ENCODE results near the gene ZNF385C. TPM values are rescaled to one million over a fixed set of nuclear protein-coding genes. Genes with fewer than 3 reads are reported as not detected.

ZNF385C gene
- total and polyA plus RNA-seq, 2 donors, result 0.65 to 1.2 TPM

DNA sequence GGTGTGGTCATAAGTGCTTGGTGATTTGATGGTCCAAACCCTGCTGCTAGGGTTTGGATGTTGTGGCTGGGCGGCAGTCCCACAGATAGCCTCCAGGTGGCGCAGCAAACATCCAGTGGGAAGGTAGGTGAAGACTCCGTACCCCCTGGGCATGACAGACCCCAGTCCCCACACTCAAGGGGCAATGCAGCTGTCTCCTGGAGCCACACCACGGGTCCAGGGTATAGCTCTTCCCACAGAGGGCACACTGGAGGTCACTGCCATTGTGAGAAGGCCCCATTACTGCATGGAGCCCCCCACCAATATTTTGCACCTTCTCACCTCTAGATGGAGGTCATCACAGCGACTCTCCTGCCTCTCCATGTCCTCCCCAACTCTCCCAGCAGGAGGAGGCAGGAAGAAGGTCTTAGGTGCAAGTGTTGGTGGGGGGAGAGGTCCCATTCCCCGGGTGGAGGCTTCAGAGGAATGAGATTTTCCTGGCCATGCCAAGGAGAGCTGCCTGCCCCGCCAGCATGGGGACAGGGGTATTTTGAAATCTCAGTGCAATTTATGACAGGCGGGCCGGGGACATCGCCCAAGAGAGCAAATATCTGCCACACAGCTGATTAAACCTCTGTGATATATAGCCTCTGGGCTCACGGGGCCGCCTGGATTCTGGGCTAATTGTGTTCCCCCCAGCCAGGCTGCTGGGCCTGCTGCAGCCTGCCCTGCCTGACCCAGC lies 30.7 kb downstream of the ZNF385C start:
- no peak overlapping the region for H3K27ac ChIP-seq (ENCODE audit: low read depth)
- WGBS, result 36% methylated on average over 12 of the region's 12 CpGs
- peaks cover under 1% of the 10 kb centered on the region for H3K4me1 ChIP-seq (ENCODE audit: insufficient read depth)
- H3K4me3 ChIP-seq (ENCODE audit: low read depth, low read length), result no peak overlapping the region
- DNase-seq (ENCODE audit: extremely low spot score), result no peak
- H3K36me3 ChIP-seq (ENCODE audit: insufficient read depth), result no peaks in the 10 kb centered on the region

GRCh38 chr17:42065201-42065600 lies 33.1 kb downstream of the ZNF385C start:
- Histone ChIP-seq H3K36me3 (ENCODE audit: insufficient read depth) (no peaks in the 10 kb centered on the region), H3K4me3 (ENCODE audit: low read depth, low read length) (no peak overlapping the region), H3K27ac (ENCODE audit: low read depth) (no peak overlapping the region), H3K4me1 (ENCODE audit: insufficient read depth) (no peaks in the 10 kb centered on the region)
- WGBS, result 68% methylated on average over 2 of the region's 2 CpGs
- no peak for DNase-seq (ENCODE audit: extremely low spot score)

- no peak for DNase-seq (ENCODE audit: extremely low spot score)
- Histone ChIP-seq H3K27ac (ENCODE audit: low read depth) (no peak overlapping the region), H3K4me3 (ENCODE audit: low read depth, low read length) (no peak overlapping the region), H3K4me1 (ENCODE audit: insufficient read depth) (no peaks in the 10 kb centered on the region), H3K36me3 (ENCODE audit: insufficient read depth) (no peaks in the 10 kb centered on the region)
- WGBS, result 85% methylated on average over 14 of the region's 14 CpGs
These were observed 35.6 kb downstream of the ZNF385C start for GRCh38 chr17:42062681-42063080.

DNA sequence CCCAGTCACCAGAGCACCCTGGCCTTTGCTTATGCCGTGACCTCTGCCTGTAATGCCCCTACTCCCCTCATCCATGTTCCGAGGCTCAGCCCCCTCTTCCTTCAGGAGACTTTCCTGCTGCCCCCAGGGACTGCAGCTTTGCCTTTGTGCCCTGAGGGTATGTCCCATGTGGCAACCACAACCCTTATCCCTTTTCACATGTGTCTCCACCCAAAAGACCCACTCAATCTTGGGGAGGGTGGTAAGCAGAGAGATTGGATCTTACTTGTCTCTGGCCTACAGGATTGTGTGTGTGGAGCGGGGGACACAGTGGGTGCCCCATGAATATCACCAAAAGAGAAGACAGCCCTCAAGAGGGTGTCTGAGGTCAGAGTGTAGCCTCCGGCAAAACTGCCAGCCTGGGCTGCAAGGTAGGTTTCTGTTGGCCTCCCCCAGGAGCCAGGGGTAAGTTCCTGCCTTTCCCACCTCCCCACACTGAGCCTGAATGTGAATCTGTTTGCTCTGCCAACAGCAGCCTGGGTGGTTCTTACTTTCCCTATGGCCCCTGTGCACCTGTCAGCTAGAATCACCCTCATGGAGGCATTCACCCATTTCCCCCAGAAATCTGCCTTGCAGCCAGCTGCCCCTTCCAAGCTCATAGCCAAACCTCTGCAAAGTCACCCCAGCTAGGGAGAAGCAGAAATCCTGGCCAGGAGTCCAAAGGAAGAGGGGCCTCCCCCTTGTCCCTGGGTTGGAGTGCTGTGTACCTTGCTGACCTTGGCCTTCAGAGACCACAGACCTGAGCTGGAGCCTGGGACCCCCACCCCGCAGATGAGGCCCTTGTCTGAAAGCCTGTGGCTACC lies 36.4 kb downstream of the ZNF385C start:
- DNase-seq (ENCODE audit: extremely low spot score), result no peak
- Histone ChIP-seq H3K36me3 (ENCODE audit: insufficient read depth) (no peaks in the 10 kb centered on the region), H3K4me1 (ENCODE audit: insufficient read depth) (no peaks in the 10 kb centered on the region), H3K27ac (ENCODE audit: low read depth) (no peak overlapping the region), H3K4me3 (ENCODE audit: low read depth, low read length) (no peak overlapping the region)
- 63% methylated on average over 5 of the region's 5 CpGs for WGBS

DNA sequence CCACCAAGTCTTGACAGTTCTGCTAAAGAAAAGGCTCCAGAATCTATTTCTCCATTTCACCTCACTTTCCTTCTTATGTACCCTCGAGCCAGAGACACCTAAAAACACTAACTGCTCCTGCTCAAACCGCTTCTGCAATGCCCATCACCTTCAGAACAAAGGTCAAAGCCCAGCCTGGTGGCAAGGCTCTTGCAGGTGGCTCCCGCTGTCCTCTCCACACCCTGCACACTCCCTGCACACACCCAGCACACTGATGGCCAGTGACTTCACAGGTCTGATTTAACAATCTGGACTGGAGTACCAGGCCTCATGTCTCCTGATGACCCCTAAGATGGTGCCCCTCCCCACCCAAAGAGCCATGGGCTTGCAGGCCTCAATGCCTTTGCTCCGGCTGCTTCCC lies 38.0 kb downstream of the ZNF385C start:
- Histone ChIP-seq H3K36me3 (ENCODE audit: insufficient read depth) (no peaks in the 10 kb centered on the region), H3K4me1 (ENCODE audit: insufficient read depth) (no peaks in the 10 kb centered on the region), H3K27ac (ENCODE audit: low read depth) (no peak overlapping the region), H3K4me3 (ENCODE audit: low read depth, low read length) (no peak overlapping the region)
- no peak for DNase-seq (ENCODE audit: extremely low spot score)
- 82% methylated on average over 4 of the region's 4 CpGs for WGBS

DNA sequence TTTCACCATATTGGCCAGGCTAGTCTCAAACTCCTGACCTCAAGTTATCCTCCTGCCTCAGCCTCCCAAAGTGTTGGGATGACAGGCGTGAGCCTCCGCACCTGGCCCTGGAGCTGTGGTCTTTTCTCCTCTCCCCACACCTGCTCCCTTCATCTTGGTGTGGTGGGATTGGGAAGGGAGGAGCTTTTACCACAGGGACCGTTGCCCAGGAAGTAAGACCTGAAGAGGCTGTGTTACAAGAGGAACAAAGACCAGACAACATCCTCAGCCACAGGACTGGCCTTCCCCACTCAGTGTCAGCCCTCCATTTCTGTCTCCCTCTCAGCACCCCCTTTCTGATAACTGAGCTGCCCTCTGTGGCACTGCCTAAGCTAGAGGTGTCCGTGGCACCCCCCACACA lies 38.5 kb downstream of the ZNF385C start:
- Histone ChIP-seq H3K36me3 (ENCODE audit: insufficient read depth) (no peaks in the 10 kb centered on the region), H3K27ac (ENCODE audit: low read depth) (no peak overlapping the region), H3K4me1 (ENCODE audit: insufficient read depth) (no peaks in the 10 kb centered on the region), H3K4me3 (ENCODE audit: low read depth, low read length) (no peak overlapping the region)
- 65% methylated on average over 4 of the region's 4 CpGs for WGBS
- no peak for DNase-seq (ENCODE audit: extremely low spot score)

DNA sequence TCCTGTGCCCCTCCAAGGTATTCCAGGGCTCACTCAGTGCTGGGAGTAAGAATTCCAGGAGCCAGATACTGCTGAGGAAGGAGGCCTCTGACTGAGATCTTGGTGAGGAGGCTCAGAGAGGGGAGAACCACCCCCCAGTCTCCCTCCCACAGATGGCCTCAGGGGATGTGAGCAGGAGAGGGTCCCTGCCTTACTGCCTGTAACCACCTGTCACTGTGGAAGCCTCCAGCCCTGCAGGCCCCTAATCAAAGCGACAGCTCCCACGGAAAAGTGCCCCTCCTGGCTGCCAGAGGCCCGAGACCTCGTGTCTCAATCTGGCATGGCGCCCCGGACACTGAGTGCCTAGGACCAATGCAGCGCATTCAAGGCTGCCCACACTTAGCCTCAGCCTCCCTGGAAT lies 40.2 kb downstream of the ZNF385C start:
- 64% methylated on average over 7 of the region's 7 CpGs for WGBS
- H3K36me3 ChIP-seq (ENCODE audit: insufficient read depth), result no peaks in the 10 kb centered on the region
- DNase-seq (ENCODE audit: extremely low spot score), result no peak
- H3K4me3 ChIP-seq (ENCODE audit: low read depth, low read length), result no peak overlapping the region
- no peak overlapping the region for H3K27ac ChIP-seq (ENCODE audit: low read depth)
- no peaks in the 10 kb centered on the region for H3K4me1 ChIP-seq (ENCODE audit: insufficient read depth)

- no peak overlapping the region for H3K27ac ChIP-seq (ENCODE audit: low read depth)
- no peaks in the 10 kb centered on the region for H3K36me3 ChIP-seq (ENCODE audit: insufficient read depth)
- WGBS, result 51% methylated on average over 3 of the region's 3 CpGs
- no peak for DNase-seq (ENCODE audit: extremely low spot score)
- H3K4me3 ChIP-seq (ENCODE audit: low read depth, low read length), result no peak overlapping the region
- no peaks in the 10 kb centered on the region for H3K4me1 ChIP-seq (ENCODE audit: insufficient read depth)
These were observed 41.6 kb downstream of the ZNF385C start for GRCh38 chr17:42056635-42057034.

- no peaks in the 10 kb centered on the region for H3K4me1 ChIP-seq (ENCODE audit: insufficient read depth)
- no peak overlapping the region for H3K27ac ChIP-seq (ENCODE audit: low read depth)
- H3K4me3 ChIP-seq (ENCODE audit: low read depth, low read length), result no peak overlapping the region
- DNase-seq (ENCODE audit: extremely low spot score), result no peak
- 33% methylated on average over 6 of the region's 6 CpGs for WGBS
- H3K36me3 ChIP-seq (ENCODE audit: insufficient read depth), result no peaks in the 10 kb centered on the region
These were observed 42.8 kb downstream of the ZNF385C start for GRCh38 chr17:42055496-42055895.

DNA sequence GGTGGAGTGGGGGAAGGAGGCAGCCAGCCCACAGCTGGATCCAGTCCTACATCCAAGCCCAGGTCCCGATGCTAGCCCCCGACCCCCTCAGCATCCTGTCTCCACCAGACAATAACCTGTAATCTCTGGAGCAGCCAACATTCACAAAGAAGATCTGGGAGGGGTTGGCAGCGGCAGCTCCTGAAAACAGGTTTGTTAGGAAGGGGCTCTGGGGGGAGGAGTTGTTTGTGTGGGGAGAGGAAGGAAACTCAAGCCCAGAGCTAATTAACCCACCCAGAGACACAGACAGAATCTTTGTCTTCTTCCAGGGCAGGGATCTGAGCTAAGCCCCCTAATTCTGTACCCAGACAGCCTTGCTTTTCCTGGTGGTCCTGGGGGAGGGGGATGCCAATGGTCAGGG lies 43.2 kb downstream of the ZNF385C start:
- H3K4me3 ChIP-seq (ENCODE audit: low read depth, low read length), result no peak overlapping the region
- H3K4me1 ChIP-seq (ENCODE audit: insufficient read depth), result no peaks in the 10 kb centered on the region
- 16% methylated on average over 3 of the region's 3 CpGs for WGBS
- H3K27ac ChIP-seq (ENCODE audit: low read depth), result no peak overlapping the region
- no peaks in the 10 kb centered on the region for H3K36me3 ChIP-seq (ENCODE audit: insufficient read depth)
- no peak for DNase-seq (ENCODE audit: extremely low spot score)

- 15% methylated on average over 12 of the region's 12 CpGs for WGBS
- Histone ChIP-seq H3K4me3 (ENCODE audit: low read depth, low read length) (no peak overlapping the region), H3K36me3 (ENCODE audit: insufficient read depth) (no peaks in the 10 kb centered on the region), H3K27ac (ENCODE audit: low read depth) (no peak overlapping the region), H3K4me1 (ENCODE audit: insufficient read depth) (no peaks in the 10 kb centered on the region)
- no peak for DNase-seq (ENCODE audit: extremely low spot score)
These were observed 44.4 kb downstream of the ZNF385C start for GRCh38 chr17:42053731-42054500.

DNA sequence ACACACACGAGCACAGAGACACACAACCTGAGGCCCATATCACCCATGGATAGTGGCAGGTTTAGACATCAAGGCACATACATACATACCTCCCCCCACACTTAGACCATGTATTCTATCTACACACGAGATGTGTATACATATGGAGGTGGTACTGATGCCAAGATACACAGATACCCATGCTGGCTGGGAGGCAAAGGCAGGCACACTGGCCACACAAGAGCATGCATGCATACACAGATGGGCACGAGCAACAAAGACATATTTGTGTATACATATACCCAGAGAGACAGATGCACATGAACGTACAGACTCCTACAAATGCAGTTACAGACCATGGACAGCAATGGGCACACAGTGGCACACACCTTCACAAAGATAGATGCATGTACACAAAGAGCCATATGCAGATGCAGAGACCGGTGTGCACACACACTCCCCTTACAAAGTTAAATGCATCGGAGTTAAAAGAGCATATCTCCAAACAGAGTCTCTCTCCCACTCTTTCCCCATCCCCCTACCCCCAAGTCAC lies 45.9 kb downstream of the ZNF385C start:
- Histone ChIP-seq H3K27ac (ENCODE audit: low read depth) (no peak overlapping the region), H3K4me1 (ENCODE audit: insufficient read depth) (no peaks in the 10 kb centered on the region), H3K36me3 (ENCODE audit: insufficient read depth) (no peaks in the 10 kb centered on the region), H3K4me3 (ENCODE audit: low read depth, low read length) (no peak overlapping the region)
- DNase-seq (ENCODE audit: extremely low spot score), result no peak
- WGBS, result 75% methylated on average over 6 of the region's 6 CpGs

GRCh38 chr17:42051645-42052044 lies 46.6 kb downstream of the ZNF385C start:
- 87% methylated on average over 7 of the region's 7 CpGs for WGBS
- no peaks in the 10 kb centered on the region for H3K36me3 ChIP-seq (ENCODE audit: insufficient read depth)
- no peak overlapping the region for H3K4me3 ChIP-seq (ENCODE audit: low read depth, low read length)
- no peak for DNase-seq (ENCODE audit: extremely low spot score)
- no peaks in the 10 kb centered on the region for H3K4me1 ChIP-seq (ENCODE audit: insufficient read depth)
- no peak overlapping the region for H3K27ac ChIP-seq (ENCODE audit: low read depth)

Data from urinary bladder (tissue), 4 donors.